ACC112 (cell line): ENCODE measurements around the gene SLC1A3.

Experiments used
- H2AFZ ChIP-seq: fragments of 200-600 bp; sonication (generic); one replicate; pipeline ENCODE4 v1.6.0; 2017; ENCODE audit warnings: antibody characterized with exemption, low read length; ENCODE audit not compliant: unreplicated experiment
- H3K27ac ChIP-seq: fragments of 200-600 bp; sonication (generic); 2 replicates; pipeline ENCODE4 v1.5.1; 2014; ENCODE audit warnings: low read depth, mild to moderate bottlenecking, antibody characterized with exemption, low read length, moderate library complexity
- H3K27me3 ChIP-seq: fragments of 200-600 bp; sonication (generic); 2 replicates; pipeline ENCODE4 v1.6.1; 2014; ENCODE audit warnings: mild to moderate bottlenecking, antibody characterized with exemption, low read length, moderate library complexity, mixed read lengths; ENCODE audit not compliant: insufficient read depth
- H3K36me3 ChIP-seq: fragments of 200-600 bp; sonication (generic); 2 replicates; pipeline ENCODE4 v1.6.1; 2016; ENCODE audit warnings: mild to moderate bottlenecking, antibody characterized with exemption, low read length, moderate library complexity, mixed read lengths; ENCODE audit not compliant: insufficient read depth
- H3K4me1 ChIP-seq: fragments of 200-600 bp; sonication (generic); one replicate; pipeline ENCODE4 v1.6.1; 2016; ENCODE audit warnings: low read length, mixed read lengths; ENCODE audit not compliant: insufficient read depth, unreplicated experiment, control insufficient read depth
- H3K4me3 ChIP-seq: fragments of 200-600 bp; sonication (generic); 2 replicates; pipeline ENCODE4 v1.5.1; 2014; ENCODE audit warnings: mild to moderate bottlenecking, low read depth, low read length
- H3K79me2 ChIP-seq: fragments of 200-600 bp; sonication (generic); one replicate; pipeline ENCODE4 v1.6.0; 2016; ENCODE audit warnings: low read length; ENCODE audit not compliant: control insufficient read depth, unreplicated experiment, insufficient read depth

The SLC1A3 gene

DNA sequence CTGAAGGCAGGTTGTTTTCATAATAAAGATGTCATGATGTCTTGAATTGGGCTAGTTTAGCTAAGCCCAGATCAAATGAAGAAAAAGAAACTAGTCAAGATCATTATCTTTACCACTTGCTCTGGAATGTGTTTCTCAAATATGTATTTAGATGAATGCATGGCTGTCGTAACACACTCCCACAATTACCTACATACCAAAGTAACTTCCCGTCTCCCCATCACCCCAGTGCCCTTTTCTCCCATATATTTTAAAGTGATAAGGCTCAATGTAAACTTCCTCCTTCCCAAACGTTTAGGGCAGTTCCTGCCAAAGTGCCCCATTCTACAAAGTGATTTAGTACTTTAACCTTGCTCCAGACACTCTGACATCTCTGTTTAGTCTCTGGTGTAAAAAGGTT, 61.4 kb downstream of the SLC1A3 start:
- Histone ChIP-seq H3K36me3 (no peaks in the 10 kb centered on the region), H3K27me3 (no peaks in the 10 kb centered on the region), H2AFZ (no peak overlapping the region), H3K27ac (no peak overlapping the region), H3K79me2 (no peaks in the 10 kb centered on the region), H3K4me3 (no peak overlapping the region), H3K4me1 (no peaks in the 10 kb centered on the region)

DNA sequence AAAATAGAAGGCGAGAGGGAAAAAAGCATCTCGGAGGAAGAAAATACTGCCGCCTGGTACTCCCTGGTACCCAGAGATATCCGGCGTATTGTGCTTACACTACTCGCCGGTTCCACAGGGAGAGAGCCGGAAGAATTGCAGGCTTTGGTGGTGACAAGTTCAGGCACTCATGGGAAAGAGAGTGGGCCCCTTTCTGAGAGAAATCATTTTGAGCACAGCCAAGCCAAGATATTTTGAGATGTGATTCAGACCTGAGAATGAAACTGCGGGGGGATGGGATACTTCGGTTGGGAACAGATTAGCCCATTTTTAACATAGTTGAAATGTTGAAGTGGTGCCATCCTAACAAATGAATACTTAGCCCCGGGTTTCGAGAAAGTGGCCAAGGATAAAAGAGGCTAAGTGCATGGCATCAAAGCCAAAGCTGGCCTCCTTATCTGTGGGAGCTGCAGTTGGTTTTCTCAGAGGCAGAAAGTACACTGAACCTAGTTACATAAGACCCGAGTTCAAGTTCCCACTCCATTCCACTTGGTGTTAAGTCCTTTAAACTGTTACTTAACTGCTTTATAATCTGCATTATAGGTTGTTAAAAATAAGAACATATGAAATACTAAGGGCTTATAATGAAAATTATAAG, 62.7 kb downstream of the SLC1A3 start:
- H2AFZ ChIP-seq: no peak overlapping the region
- H3K27me3 ChIP-seq: no peaks in the 10 kb centered on the region
- no peak overlapping the region for H3K4me3 ChIP-seq
- H3K79me2 ChIP-seq: no peaks in the 10 kb centered on the region
- H3K4me1 ChIP-seq: no peaks in the 10 kb centered on the region
- H3K36me3 ChIP-seq: no peaks in the 10 kb centered on the region
- no peak overlapping the region for H3K27ac ChIP-seq

DNA sequence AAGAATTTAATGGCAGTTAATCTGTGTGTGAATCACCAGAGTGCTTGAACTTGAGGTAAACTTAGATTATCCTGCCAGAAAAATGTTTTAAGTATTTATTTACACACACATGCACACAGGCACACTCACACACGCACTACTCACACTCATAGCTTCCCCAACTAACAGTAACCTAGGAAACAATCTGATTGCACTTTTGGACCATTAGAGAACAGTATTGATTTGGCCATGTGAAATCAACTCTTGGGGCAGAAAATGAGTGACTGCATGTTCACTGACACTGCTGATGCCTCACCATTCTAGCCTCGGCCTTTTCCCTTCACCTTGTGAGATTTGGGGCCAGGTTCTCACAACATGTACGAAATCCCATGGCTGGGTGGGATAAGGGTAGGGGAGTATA, 64.1 kb downstream of the SLC1A3 start:
- H3K4me3 ChIP-seq: no peak overlapping the region
- no peaks in the 10 kb centered on the region for H3K27me3 ChIP-seq
- no peaks in the 10 kb centered on the region for H3K79me2 ChIP-seq

DNA sequence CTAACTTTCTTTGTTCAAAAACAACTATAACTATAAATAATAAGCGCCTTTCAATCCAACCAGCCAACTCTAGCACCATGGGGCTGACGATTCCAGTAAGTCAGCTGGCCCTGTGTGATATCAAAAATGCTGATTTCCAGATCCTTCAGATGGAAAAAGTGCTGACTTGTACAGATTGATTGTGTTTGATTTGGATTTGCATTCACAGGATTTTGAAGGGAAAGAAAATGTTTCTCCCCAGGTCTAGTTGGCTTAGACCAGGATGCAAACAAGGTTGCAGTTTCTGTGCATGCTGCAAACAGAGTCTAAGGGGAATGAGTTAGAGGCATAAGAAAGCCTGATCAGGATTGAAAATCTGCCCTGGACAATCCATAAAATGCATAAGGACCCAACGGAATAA, 68.9 kb downstream of the SLC1A3 start:
- no peak overlapping the region for H2AFZ ChIP-seq
- no peaks in the 10 kb centered on the region for H3K36me3 ChIP-seq
- H3K4me1 ChIP-seq: no peaks in the 10 kb centered on the region
- H3K27me3 ChIP-seq: no peaks in the 10 kb centered on the region
- no peaks in the 10 kb centered on the region for H3K79me2 ChIP-seq
- no peak overlapping the region for H3K4me3 ChIP-seq
- no peak overlapping the region for H3K27ac ChIP-seq

More for the DNA sequence above, 64.1 kb downstream of the SLC1A3 start:
- Histone ChIP-seq H3K36me3 (no peaks in the 10 kb centered on the region), H3K27ac (no peak overlapping the region), H3K4me1 (no peaks in the 10 kb centered on the region), H2AFZ (no peak overlapping the region)

DNA sequence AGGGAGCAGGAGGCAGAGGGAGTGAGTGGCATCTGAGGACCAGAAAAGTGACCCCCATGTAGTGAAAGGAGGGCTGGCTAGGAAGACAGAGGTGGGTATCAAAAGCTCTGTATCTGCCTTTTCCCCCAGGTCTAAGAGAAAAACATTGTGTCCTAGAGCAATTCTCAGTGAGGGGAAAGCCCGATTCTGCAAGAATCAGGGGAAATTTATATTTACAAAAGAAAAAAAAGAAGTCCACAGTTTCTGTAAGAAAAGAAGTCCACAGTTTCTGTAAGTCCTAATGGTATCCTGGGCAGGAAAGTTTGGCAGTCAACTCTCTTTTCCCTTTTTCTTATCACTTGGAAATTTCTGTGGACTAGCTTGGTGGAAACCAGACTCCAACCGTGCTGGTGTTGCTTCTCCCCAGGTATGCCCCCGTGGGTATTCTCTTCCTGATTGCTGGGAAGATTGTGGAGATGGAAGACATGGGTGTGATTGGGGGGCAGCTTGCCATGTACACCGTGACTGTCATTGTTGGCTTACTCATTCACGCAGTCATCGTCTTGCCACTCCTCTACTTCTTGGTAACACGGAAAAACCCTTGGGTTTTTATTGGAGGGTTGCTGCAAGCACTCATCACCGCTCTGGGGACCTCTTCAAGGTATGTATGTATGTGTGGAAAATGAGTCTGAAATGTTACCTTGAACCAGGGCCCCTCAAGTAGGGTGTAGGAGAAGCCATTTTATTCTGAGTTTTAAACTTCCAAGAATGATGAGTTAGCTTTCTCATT, 73.0 kb downstream of the SLC1A3 start:
- Histone ChIP-seq H3K4me3 (no peak overlapping the region), H3K27me3 (no peaks in the 10 kb centered on the region), H3K4me1 (no peaks in the 10 kb centered on the region), H3K79me2 (no peaks in the 10 kb centered on the region), H3K36me3 (no peaks in the 10 kb centered on the region), H3K27ac (no peak overlapping the region), H2AFZ (no peak overlapping the region)

DNA sequence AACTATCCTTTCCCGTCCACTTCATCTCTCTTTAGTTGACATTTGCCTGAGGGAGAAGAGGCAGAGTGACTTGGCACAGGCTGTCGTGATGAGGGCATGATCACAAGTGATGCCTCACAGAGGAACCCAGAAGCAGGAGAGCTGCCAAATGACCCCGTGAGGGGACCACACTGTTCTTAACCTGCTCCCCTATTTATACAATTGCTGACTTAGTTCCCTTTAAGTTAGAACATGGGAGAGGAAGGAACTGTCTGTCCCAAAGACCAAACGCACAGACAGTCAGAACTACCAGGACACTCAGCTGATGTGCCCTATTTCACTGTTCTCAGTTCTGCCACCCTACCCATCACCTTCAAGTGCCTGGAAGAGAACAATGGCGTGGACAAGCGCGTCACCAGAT, 73.7 kb downstream of the SLC1A3 start:
- Histone ChIP-seq H3K4me3 (no peak overlapping the region), H3K36me3 (no peaks in the 10 kb centered on the region), H3K79me2 (no peaks in the 10 kb centered on the region), H3K27me3 (no peaks in the 10 kb centered on the region), H2AFZ (no peak overlapping the region), H3K27ac (no peak overlapping the region), H3K4me1 (no peaks in the 10 kb centered on the region)

DNA sequence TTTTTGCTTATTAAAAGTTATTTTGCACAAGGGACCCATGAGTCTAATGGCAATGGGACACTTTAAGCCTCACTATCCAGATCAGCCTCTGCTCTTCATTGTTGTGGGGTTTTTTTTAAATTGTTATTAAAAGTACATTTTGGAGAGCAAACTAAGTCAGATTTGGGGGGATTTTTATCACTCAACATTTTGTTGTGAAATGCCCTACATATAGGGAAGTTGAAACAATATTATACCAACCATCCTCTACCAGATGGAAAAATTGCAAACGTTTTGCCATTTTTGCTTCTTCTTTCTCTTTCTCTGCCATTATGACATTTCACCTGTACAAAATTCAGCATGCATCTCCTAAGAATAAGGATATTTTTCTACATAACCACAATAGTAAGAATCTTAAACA, 75.3 kb downstream of the SLC1A3 start:
- Histone ChIP-seq H3K36me3 (no peaks in the 10 kb centered on the region), H3K79me2 (no peaks in the 10 kb centered on the region), H2AFZ (no peak overlapping the region), H3K4me1 (no peaks in the 10 kb centered on the region), H3K27me3 (no peaks in the 10 kb centered on the region), H3K4me3 (no peak overlapping the region), H3K27ac (no peak overlapping the region)

DNA sequence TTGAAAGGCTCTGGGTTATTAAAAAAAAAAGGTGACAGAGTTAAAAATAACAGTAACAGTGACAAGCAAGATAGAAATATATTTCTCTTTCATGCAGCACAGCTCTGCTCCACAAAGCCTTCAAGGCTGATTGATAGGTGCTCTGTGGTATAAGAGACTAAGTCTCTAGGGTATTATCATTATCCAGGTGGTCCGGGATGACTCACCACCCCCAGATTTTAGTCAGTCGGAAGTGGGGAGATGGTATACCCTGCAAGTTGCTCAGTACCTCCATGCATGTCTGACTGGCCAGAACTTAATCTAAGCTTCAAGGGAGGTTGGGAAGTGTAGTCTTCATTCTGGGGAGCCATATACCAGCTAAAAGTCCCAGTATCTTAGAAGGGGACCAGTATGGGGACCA, 76.1 kb downstream of the SLC1A3 start:
- H3K79me2 ChIP-seq: no peaks in the 10 kb centered on the region
- no peak overlapping the region for H3K4me3 ChIP-seq
- no peaks in the 10 kb centered on the region for H3K27me3 ChIP-seq
- H2AFZ ChIP-seq: no peak overlapping the region
- H3K36me3 ChIP-seq: no peaks in the 10 kb centered on the region
- H3K4me1 ChIP-seq: no peaks in the 10 kb centered on the region
- H3K27ac ChIP-seq: no peak overlapping the region

DNA sequence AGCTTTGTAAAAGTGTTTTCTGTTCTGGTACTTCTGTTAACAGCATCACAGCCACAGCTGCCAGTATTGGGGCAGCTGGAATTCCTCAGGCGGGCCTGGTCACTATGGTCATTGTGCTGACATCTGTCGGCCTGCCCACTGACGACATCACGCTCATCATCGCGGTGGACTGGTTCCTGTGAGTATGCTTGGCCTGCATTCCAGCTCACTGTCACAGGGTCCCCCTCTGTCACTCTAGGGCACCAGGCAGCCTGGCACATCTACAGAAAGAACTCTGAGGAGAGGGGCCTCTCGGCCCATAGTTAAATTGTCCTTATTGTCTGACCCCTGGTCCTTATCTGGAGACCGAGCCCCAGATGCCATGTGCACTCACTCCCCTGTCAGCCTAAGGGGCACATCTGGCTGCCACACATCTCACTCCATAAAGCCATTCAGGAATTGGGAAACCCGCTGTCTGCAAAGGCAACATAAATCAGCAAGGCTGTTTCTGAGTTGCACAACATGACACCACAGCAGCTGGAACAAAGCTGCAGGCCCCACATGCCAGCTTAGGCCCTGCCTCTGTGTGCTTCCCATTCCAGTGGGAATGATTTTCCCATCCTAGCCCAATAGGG, 77.5 kb downstream of the SLC1A3 start:
- H3K27me3 ChIP-seq: no peaks in the 10 kb centered on the region
- no peaks in the 10 kb centered on the region for H3K36me3 ChIP-seq
- H2AFZ ChIP-seq: no peak overlapping the region
- H3K27ac ChIP-seq: no peak overlapping the region
- H3K4me3 ChIP-seq: no peak overlapping the region
- no peaks in the 10 kb centered on the region for H3K79me2 ChIP-seq
- no peaks in the 10 kb centered on the region for H3K4me1 ChIP-seq

DNA sequence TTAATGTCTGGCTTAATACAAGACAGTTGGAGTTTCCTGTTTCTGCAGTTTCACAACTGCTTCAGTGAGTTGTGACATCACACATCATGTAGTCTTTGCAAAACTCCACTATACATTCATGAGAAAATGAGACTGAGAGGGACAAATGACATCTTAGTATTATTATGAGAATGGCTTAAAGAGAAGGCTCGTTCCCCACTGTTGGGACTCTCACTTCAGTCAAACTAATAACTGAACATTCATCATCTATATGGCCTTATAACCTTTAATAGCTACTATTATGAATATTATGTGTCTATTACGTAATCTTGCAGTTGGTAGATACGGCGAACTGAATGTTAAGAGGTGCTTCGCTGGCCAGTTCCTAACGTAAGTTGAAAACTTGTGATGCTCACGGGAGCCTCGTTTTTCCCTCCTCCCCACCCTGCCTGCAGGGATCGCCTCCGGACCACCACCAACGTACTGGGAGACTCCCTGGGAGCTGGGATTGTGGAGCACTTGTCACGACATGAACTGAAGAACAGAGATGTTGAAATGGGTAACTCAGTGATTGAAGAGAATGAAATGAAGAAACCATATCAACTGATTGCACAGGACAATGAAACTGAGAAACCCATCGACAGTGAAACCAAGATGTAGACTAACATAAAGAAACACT, 79.4 kb downstream of the SLC1A3 start:
- Histone ChIP-seq H3K4me3 (no peak overlapping the region), H2AFZ (no peak overlapping the region), H3K79me2 (no peaks in the 10 kb centered on the region), H3K36me3 (no peaks in the 10 kb centered on the region), H3K4me1 (peaks cover 8% of the 10 kb centered on the region), H3K27ac (no peak overlapping the region), H3K27me3 (no peaks in the 10 kb centered on the region)
